Measurements from ENCODE around the gene VSIG10. TPM values are rescaled to one million over a fixed set of nuclear protein-coding genes. Genes with fewer than 3 reads are reported as not detected.

VSIG10 gene
- total RNA-seq: 10 to 100 TPM; 20.4 to 41.0 TPM

GRCh38 chr12:118103601-118104382 is at the start of gene VSIG10:
Gene VSIG10 (minus strand): TSS chr12:118104011. CDS start chr12:118103671, 340 bp downstream.
- peak; percentile 93 for ATAC-seq
- Histone ChIP-seq H3K27ac (peak within 1 kb of the TSS; percentile 70 to 92 (median 82)), H3K27me3 (no peaks in the 10 kb centered on the region), H3K4me3 (peak within 1 kb of the TSS; percentile 85 to 88), H3K36me3 (replicated peaks in 1 of 2; ENCODE audit: insufficient read depth in 1 of 2, low read depth in 2 of 2) (no peaks in the 10 kb centered on the region), H3K4me1 (peaks cover 9% of the 10 kb centered on the region), H3K9me3 (no peaks in the 10 kb centered on the region)
- TF ChIP-seq POLR2A (IDR thresholded peaks at IDR 0.05) (peak; percentile 78 to 82 (median 78)), CTCF (IDR thresholded peaks at IDR 0.05) (peak in 2 of 7 experiments; percentile 16 to 17)
- 0% methylated on average over 3 to 71 of the region's 75 CpGs for WGBS, 2 donors
- intact Hi-C loops (cut with DNase I): no loop called here
- DNase-seq: peak; percentile 77 to 85 (median 82)

GRCh38 chr12:118151755-118152154 is 47.9 kb upstream of the VSIG10 start:
- H3K4me3 ChIP-seq: no peak overlapping the region
- no peak for TF ChIP-seq CTCF (IDR thresholded peaks at IDR 0.05)
- TF ChIP-seq POLR2A (IDR thresholded peaks at IDR 0.05): no peak
- no peak for ATAC-seq
- no peaks in the 10 kb centered on the region for H3K9me3 ChIP-seq
- H3K27me3 ChIP-seq: no peaks in the 10 kb centered on the region
- 60 to 69% methylated on average over 5 of the region's 5 CpGs for WGBS, 2 donors
- H3K36me3 ChIP-seq (replicated peaks in 1 of 2; ENCODE audit: insufficient read depth in 1 of 2, low read depth in 2 of 2): no peaks in the 10 kb centered on the region
- no peak for DNase-seq
- intact Hi-C loops (cut with DNase I): no loop called here
- H3K27ac ChIP-seq: no peak overlapping the region
- peaks cover 8% of the 10 kb centered on the region for H3K4me1 ChIP-seq

- DNase-seq (no peak), ATAC-seq (no peak)
- Histone ChIP-seq H3K4me1 (peaks cover 8% of the 10 kb centered on the region), H3K27me3 (no peaks in the 10 kb centered on the region), H3K4me3 (no peak overlapping the region), H3K9me3 (no peaks in the 10 kb centered on the region), H3K36me3 (replicated peaks in 1 of 2; ENCODE audit: insufficient read depth in 1 of 2, low read depth in 2 of 2) (peaks cover 0 to 6% of the 10 kb centered on the region in 2 donors), H3K27ac (no peak overlapping the region)
- WGBS, 2 donors: 39 to 63% methylated on average over 7 of the region's 7 CpGs
- intact Hi-C loops (cut with DNase I): no loop called here
- TF ChIP-seq POLR2A (IDR thresholded peaks at IDR 0.05) (no peak), CTCF (IDR thresholded peaks at IDR 0.05) (no peak)
Measured at GRCh38 chr12:118150625-118151024, 46.8 kb upstream of the VSIG10 start.

- Histone ChIP-seq H3K27me3 (no peaks in the 10 kb centered on the region), H3K4me1 (peaks cover 2% of the 10 kb centered on the region), H3K4me3 (no peak overlapping the region), H3K27ac (no peak overlapping the region), H3K36me3 (replicated peaks in 1 of 2; ENCODE audit: insufficient read depth in 1 of 2, low read depth in 2 of 2) (peaks cover 0 to 20% of the 10 kb centered on the region in 2 donors), H3K9me3 (no peaks in the 10 kb centered on the region)
- no peak for TF ChIP-seq CTCF (IDR thresholded peaks at IDR 0.05)
- no peak for TF ChIP-seq POLR2A (IDR thresholded peaks at IDR 0.05)
- intact Hi-C loops (cut with DNase I): no loop called here
- DNase-seq: no peak
- no peak for ATAC-seq
- 90 to 91% methylated on average over 5 of the region's 5 CpGs for WGBS, 2 donors
Measured at GRCh38 chr12:118148287-118148686, 44.5 kb upstream of the VSIG10 start.

GRCh38 chr12:118145798-118146156 is 42.0 kb upstream of the VSIG10 start:
- Histone ChIP-seq H3K4me1 (peaks cover 8% of the 10 kb centered on the region), H3K4me3 (no peak overlapping the region), H3K27me3 (no peaks in the 10 kb centered on the region), H3K9me3 (no peaks in the 10 kb centered on the region), H3K27ac (no peak overlapping the region), H3K36me3 (replicated peaks in 1 of 2; ENCODE audit: insufficient read depth in 1 of 2, low read depth in 2 of 2) (peaks cover 0 to 30% of the 10 kb centered on the region in 2 donors)
- ATAC-seq: no peak
- WGBS, 2 donors: 80 to 88% methylated on average over 9 of the region's 9 CpGs
- intact Hi-C loops (cut with DNase I): no loop called here
- TF ChIP-seq POLR2A (IDR thresholded peaks at IDR 0.05) (no peak), CTCF (IDR thresholded peaks at IDR 0.05) (no peak)
- no peak for DNase-seq
